Spleen (tissue), 3 donors: ENCODE measurements around the gene GSTO1.

Source experiments
- POLR2A ChIP-seq, 3 donors: fragments of 450-650 bp; IDR thresholded peaks; one replicate each; pipeline ENCODE4 v1.5.1; 2017; ENCODE audit warnings: antibody characterized with exemption in 3 of 3, mild to moderate bottlenecking in 1 of 3
- POLR2AphosphoS5 ChIP-seq, 3 donors: sonication (generic); formaldehyde crosslinking; IDR thresholded peaks; one replicate each; pipeline ENCODE4 v1.5.1; 2017; ENCODE audit warnings: antibody characterized with exemption in 3 of 3

- TF ChIP-seq POLR2AphosphoS5 (IDR thresholded peaks at IDR 0.05) (no peak), POLR2A (IDR thresholded peaks at IDR 0.05) (no peak)
Observed at GRCh38 chr10:104216631-104217030, 38.1 kb upstream of the GSTO1 start.
